ENCODE data around the gene D2HGDH. TPM values are rescaled to one million over a fixed set of nuclear protein-coding genes. Genes with fewer than 3 reads are reported as not detected.

Gene D2HGDH
- total and polyA plus RNA-seq, 10 of the 15 experiments (the other 5 are each of a cell fraction or from before 2014, with no cell fraction given), result 0.52 to 32.1 (median 11.0) TPM

DNA sequence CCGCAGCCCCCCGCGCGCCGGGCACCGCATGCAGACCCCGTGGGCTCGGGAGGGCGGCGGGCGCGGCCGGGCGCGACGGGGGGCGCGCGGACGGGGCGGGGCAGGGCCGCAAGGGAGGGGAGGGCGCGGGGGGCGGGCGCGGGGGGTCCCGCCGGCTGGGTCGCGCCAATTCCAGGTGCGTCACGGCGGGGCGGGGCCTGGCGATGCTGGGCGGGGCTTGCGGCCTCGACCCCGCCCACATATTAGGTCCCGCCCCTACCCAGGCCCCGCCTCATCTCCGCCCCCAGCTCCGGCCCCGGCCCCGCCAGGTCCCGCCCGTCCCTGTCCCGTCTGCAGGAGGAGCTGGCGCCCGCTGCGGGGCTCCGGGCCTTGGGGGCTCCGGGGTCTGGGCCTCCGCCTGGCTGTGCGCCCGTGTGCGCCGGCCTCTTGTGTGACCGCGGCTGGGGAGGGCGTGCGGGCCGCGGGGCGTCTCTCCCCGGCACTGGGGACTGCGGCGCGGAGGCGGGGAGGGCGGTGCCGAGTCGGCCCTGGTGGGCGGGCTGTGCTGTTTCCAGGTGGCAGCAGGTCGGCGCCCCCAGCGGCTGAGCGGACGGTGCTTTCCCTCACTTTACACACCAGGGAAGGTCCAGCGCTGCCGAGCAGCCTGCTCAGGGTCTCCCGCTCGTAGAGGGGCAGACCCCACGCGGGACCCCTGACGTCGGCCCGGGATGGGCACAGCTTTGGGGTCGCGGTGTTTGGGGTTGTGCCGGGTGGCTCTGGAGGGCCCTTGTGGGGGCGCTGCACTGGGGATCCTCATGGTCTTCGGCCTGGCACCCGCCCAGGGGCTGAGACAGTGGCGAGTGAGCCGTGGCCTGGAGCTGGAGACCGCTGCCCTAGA lies 32.0 kb upstream of the D2HGDH start (continued):
- TF ChIP-seq ZNF217 (IDR thresholded peaks at IDR 0.05) (no peak), POLR2AphosphoS5 (IDR thresholded peaks at IDR 0.05; ENCODE audit: low read length) (no peak), CREB1 (IDR thresholded peaks at IDR 0.05; ENCODE audit: low read depth) (0 out of 2 replicates have a peak, but pooled peaks have one; percentile 17), EZH2 (IDR thresholded peaks at IDR 0.05; ENCODE audit: borderline replicate concordance, control insufficient read depth, low read depth, low read length) (no peak), STAT3 (IDR thresholded peaks at IDR 0.05; ENCODE audit: low read depth, low read length) (no peak), CBX3 (IDR thresholded peaks at IDR 0.05; ENCODE audit: borderline replicate concordance, low read depth) (no peak), SUPT20H (IDR thresholded peaks at IDR 0.05; ENCODE audit: borderline replicate concordance, control insufficient read depth, low read depth, low read length) (no peak), JUND (IDR thresholded peaks at IDR 0.05; ENCODE audit: low read depth, low read length) (no peak), ZNF24 (IDR thresholded peaks at IDR 0.05) (no peak), WRNIP1 (IDR thresholded peaks at IDR 0.05; ENCODE audit: borderline replicate concordance, low read depth, low read length) (no peak), MTA3 (IDR thresholded peaks at IDR 0.05; ENCODE audit: borderline replicate concordance, low read length) (no peak), TCF12 (IDR thresholded peaks at IDR 0.05; ENCODE audit: low read depth, low read length) (peak; percentile 86)
- TF ChIP-seq, protein P1, sequence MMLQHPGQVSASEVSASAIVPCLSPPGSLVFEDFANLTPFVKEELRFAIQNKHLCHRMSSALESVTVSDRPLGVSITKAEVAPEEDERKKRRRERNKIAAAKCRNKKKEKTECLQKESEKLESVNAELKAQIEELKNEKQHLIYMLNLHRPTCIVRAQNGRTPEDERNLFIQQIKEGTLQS (IDR thresholded peaks at IDR 0.05; ENCODE audit: borderline replicate concordance, extremely low read depth, low read depth, low read length), result no peak
- TF ChIP-seq, protein P2, sequence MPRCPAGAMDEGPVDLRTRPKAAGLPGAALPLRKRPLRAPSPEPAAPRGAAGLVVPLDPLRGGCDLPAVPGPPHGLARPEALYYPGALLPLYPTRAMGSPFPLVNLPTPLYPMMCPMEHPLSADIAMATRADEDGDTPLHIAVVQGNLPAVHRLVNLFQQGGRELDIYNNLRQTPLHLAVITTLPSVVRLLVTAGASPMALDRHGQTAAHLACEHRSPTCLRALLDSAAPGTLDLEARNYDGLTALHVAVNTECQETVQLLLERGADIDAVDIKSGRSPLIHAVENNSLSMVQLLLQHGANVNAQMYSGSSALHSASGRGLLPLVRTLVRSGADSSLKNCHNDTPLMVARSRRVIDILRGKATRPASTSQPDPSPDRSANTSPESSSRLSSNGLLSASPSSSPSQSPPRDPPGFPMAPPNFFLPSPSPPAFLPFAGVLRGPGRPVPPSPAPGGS (IDR thresholded peaks at IDR 0.05; ENCODE audit: borderline replicate concordance, insufficient read depth, low read depth, low read length, poor library complexity, severe bottlenecking), result peak; percentile 43
- TF ChIP-seq, protein P3, sequence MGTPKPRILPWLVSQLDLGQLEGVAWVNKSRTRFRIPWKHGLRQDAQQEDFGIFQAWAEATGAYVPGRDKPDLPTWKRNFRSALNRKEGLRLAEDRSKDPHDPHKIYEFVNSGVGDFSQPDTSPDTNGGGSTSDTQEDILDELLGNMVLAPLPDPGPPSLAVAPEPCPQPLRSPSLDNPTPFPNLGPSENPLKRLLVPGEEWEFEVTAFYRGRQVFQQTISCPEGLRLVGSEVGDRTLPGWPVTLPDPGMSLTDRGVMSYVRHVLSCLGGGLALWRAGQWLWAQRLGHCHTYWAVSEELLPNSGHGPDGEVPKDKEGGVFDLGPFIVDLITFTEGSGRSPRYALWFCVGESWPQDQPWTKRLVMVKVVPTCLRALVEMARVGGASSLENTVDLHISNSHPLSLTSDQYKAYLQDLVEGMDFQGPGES (IDR thresholded peaks at IDR 0.05), result no peak
- TF ChIP-seq, protein P4, sequence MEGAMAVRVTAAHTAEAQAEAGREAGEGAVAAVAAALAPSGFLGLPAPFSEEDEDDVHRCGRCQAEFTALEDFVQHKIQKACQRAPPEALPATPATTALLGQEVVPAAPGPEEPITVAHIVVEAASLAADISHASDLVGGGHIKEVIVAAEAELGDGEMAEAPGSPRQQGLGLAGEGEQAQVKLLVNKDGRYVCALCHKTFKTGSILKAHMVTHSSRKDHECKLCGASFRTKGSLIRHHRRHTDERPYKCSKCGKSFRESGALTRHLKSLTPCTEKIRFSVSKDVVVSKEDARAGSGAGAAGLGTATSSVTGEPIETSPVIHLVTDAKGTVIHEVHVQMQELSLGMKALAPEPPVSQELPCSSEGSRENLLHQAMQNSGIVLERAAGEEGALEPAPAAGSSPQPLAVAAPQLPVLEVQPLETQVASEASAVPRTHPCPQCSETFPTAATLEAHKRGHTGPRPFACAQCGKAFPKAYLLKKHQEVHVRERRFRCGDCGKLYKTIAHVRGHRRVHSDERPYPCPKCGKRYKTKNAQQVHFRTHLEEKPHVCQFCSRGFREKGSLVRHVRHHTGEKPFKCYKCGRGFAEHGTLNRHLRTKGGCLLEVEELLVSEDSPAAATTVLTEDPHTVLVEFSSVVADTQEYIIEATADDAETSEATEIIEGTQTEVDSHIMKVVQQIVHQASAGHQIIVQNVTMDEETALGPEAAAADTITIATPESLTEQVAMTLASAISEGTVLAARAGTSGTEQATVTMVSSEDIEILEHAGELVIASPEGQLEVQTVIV (IDR thresholded peaks at IDR 0.05; ENCODE audit: borderline replicate concordance, partially characterized antibody), result no peak
